Chondrocyte (in vitro differentiated cells): ENCODE measurements around the gene GTPBP4. TPM values are rescaled to one million over a fixed set of nuclear protein-coding genes. Genes with fewer than 3 reads are reported as not detected.

Experiments
- DNase-seq: peaks from one replicate; pipeline ENCODE4 v3.0.0; 2021; ENCODE audit warnings: mixed read lengths, low spot score
- H3K27ac Mint-ChIP-seq: one replicate; pipeline ENCODE4 v1.8.0; 2021; ENCODE audit warnings: mild to moderate bottlenecking, moderate library complexity, mixed read lengths; ENCODE audit not compliant: unreplicated experiment
- H3K27me3 Mint-ChIP-seq: 2 replicates; pipeline ENCODE4 v1.8.0; 2021; ENCODE audit warnings: low read depth, mixed read lengths
- H3K36me3 Mint-ChIP-seq: 2 replicates; pipeline ENCODE4 v1.8.0; 2021; ENCODE audit warnings: low read depth, mixed read lengths
- H3K4me1 Mint-ChIP-seq: 2 replicates; pipeline ENCODE4 v1.8.0; 2021; ENCODE audit warnings: low read depth, mild to moderate bottlenecking, mixed read lengths
- H3K4me3 Mint-ChIP-seq: one replicate; pipeline ENCODE4 v1.8.0; 2021; ENCODE audit warnings: mild to moderate bottlenecking, moderate library complexity, mixed read lengths; ENCODE audit not compliant: unreplicated experiment
- H3K9me3 Mint-ChIP-seq: 2 replicates; pipeline ENCODE4 v1.8.0; 2021; ENCODE audit warnings: low read depth, mixed read lengths
- long read RNA-seq: library from polyadenylated mRNA; stranded (forward); transcript quantifications from one replicate; pipeline ENCODE4 v2.0.0, GENCODE V29; 2021
- total RNA-seq: library from RNA; stranded (reverse); gene quantifications from 3 replicates; pipeline ENCODE4 v1.2.1, GENCODE V29; 2021
- TF ChIP-seq, protein P1 (sequence below): fragments of 200-600 bp; sonication (generic); IDR thresholded peaks from 2 replicates; pipeline ENCODE4 v1.5.0; 2021; ENCODE audit warnings: antibody characterized with exemption, mild to moderate bottlenecking, moderate library complexity

Gene GTPBP4
- total RNA-seq, result 48.5 to 57.8 TPM (median 54.8 TPM) in 3 replicates
- long read RNA-seq, full-length matches to known transcripts, result 124 of 134 reads
- long read RNA-seq, partial matches to known transcripts, result 1 of 134 reads
- long read RNA-seq, other reads (novel, unspliced or antisense), result 9 of 134 reads

DNA sequence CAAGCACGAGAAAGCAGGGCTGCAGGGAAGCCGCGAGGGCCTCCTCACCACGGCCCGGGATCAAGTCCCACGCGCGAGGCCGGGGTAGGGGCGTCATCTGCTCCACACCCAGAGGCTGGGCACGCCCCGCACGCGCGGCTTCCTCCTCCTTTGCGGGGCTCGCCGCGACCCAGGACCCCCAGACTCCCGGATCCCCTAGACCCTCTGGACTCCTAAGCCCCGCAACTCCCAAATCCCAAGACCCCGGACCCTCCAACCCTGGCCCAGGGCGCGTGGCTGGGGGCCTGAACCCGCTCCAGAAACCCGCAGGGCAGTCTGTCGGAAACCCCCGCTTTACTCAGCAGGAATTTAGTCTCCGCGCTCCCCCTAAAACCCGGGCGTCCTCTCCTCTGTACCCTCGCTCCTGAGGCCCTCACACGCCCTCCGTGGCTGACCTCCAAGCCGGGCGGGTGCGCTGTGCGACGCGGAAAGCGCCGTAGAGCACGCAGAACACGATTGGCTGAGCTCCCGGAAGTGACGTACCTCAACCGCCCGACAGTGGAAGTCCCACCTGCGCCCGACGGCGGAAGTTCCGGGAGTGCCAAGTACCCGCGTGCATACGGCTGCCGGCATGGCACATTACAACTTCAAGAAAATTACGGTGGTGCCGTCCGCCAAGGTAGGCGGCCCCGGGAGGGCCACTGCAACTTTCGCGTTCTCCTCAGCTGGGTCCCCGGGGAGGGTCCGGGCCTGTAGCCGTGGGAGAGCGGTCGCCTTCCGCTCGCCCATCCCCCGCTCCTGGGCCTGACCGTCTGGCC is at the start of gene GTPBP4:
GTPBP4 (plus strand) TSS at position 565 of the 797 bp plus-strand sequence; CDS start at position 611, 46 bp downstream.
- no peaks in the 10 kb centered on the region for H3K9me3 Mint-ChIP-seq
- DNase-seq, result peak; percentile 99
- TF ChIP-seq, protein P1, sequence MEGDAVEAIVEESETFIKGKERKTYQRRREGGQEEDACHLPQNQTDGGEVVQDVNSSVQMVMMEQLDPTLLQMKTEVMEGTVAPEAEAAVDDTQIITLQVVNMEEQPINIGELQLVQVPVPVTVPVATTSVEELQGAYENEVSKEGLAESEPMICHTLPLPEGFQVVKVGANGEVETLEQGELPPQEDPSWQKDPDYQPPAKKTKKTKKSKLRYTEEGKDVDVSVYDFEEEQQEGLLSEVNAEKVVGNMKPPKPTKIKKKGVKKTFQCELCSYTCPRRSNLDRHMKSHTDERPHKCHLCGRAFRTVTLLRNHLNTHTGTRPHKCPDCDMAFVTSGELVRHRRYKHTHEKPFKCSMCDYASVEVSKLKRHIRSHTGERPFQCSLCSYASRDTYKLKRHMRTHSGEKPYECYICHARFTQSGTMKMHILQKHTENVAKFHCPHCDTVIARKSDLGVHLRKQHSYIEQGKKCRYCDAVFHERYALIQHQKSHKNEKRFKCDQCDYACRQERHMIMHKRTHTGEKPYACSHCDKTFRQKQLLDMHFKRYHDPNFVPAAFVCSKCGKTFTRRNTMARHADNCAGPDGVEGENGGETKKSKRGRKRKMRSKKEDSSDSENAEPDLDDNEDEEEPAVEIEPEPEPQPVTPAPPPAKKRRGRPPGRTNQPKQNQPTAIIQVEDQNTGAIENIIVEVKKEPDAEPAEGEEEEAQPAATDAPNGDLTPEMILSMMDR, result peak; percentile 61
- H3K27ac Mint-ChIP-seq, result peak within 1 kb of the TSS; percentile 96
- no peaks in the 10 kb centered on the region for H3K27me3 Mint-ChIP-seq
- peak within 1 kb of the TSS; percentile 88 for H3K4me3 Mint-ChIP-seq
- peaks cover 38% of the 10 kb centered on the region for H3K4me1 Mint-ChIP-seq
- peaks cover 3% of the 10 kb centered on the region for H3K36me3 Mint-ChIP-seq

DNA sequence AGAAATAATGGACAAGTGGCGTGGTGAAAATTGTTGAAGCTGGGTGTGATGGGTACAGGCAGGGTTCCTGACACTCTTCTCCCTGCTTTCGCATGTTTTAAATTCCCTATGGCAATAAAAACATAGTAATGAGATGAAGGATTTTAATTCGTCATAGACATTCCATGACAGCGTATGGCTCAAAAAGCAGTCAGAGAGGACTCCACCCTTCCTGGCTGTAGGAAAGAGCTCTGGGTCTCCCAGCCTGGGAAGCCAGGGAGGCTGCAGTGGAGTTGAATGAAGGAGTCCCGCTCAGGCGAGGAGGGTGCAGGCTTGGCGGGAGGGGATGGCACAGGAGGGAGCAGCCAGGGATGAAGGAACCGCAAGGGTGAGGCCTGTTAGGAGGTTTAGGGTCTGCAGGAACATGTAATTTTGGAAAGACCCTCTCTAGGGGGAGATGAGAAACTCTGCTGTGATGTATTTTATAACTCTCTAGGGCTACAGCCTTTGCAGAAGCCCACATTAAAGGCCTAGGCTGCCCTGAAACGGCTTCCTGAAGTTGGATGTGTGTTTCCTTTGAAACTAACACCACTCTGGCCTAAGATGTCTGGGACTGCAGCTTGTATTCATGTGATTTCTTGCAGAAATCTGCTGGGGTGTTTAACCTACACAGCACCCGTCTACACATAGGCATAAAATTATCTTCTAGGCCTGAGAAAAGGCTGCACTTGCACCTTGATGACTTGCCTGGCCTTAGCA is 49.1 kb upstream of the GTPBP4 start:
- H3K4me1 Mint-ChIP-seq, result peaks cover 7% of the 10 kb centered on the region
- no peaks in the 10 kb centered on the region for H3K27me3 Mint-ChIP-seq
- peak overlapping the region; percentile 70 for H3K27ac Mint-ChIP-seq
- no peaks in the 10 kb centered on the region for H3K9me3 Mint-ChIP-seq
- H3K4me3 Mint-ChIP-seq, result no peak overlapping the region
- H3K36me3 Mint-ChIP-seq, result no peaks in the 10 kb centered on the region
- no peak for DNase-seq
- TF ChIP-seq, protein P1, result no peak

DNA sequence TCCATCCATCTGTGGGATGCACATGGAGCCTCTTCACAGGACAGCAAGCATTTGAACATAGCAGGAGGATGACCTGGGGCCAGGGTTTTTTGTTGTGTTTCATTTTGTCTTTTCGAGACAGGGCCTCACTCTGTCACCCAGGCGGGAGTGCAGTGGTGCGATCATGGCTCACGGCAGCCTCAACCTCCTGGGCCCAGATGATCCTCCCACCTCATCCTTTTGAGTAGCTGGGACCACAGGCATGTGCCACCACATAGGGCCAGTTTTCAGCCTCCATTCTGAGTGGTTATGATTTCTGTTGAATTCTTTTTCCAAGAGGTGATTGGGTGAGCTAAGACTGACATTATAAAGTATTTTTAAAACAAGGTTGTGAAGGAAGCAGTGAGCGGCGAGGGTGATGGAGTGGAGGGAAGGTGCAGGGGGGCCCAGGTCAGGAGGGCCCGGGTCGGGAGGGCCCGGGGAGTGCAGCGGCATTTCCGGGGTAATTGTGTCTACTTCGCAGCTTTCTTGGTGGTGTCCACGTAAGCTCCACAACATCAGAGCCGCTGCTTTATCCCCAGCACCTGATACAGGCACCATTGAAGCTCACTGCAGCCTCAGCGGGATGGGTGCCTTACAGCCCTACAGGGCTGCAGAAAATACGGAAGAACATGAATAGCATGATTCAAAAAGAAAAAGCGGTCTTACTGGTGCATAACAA is 44.8 kb upstream of the GTPBP4 start:
- no peaks in the 10 kb centered on the region for H3K27me3 Mint-ChIP-seq
- H3K27ac Mint-ChIP-seq, result peak overlapping the region; percentile 17
- no peak for DNase-seq
- H3K4me1 Mint-ChIP-seq, result peaks cover 13% of the 10 kb centered on the region
- TF ChIP-seq, protein P1, result no peak
- H3K36me3 Mint-ChIP-seq, result no peaks in the 10 kb centered on the region
- no peaks in the 10 kb centered on the region for H3K9me3 Mint-ChIP-seq
- H3K4me3 Mint-ChIP-seq, result no peak overlapping the region

DNA sequence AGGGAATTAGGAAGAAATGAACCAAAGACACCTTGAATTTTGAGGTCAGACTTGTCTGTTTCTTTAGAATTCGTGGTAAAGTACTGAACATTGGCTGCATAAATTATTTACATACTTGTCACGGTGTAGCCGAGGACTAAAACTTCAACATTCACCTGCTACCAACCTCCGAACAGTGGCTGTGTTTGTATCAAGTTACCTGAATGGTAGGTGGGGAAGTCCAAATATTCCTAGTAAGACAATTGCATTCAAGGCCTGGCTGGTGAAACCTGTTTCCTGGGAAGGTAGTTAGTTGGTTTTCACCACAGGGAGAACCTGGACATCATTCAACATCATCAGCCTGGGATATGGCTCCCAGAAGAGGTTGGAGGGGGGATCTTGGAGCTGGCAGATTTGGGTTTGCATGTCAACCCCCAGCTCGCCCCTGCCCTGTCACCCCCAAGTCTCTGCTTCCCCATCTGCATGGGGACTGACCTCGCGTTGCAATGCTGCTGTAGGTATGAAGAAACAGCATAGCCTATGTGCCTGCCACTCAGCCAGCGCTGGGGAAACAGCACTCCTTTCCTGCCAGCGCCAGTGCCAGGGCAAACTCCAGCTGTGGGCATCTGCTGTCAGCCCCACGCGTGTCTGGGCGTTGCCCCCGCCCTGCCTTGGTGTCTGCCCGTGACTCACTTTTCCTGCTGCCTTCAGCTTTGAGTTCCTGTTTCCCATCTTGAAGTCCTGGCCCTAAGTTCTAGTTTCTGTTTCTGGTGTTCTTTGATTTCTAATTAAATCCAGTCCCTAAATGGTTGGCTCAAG is 44.0 kb upstream of the GTPBP4 start:
- TF ChIP-seq, protein P1, result no peak
- Mint-ChIP-seq H3K27me3 (no peaks in the 10 kb centered on the region), H3K36me3 (no peaks in the 10 kb centered on the region), H3K4me1 (peaks cover 7% of the 10 kb centered on the region), H3K9me3 (no peaks in the 10 kb centered on the region), H3K27ac (peak overlapping the region; percentile 4), H3K4me3 (no peak overlapping the region)
- no peak for DNase-seq
